K562 (cell line): Measurements from ENCODE around the gene CLASP2. TPM values are rescaled to one million over a fixed set of nuclear protein-coding genes. Genes with fewer than 3 reads are reported as not detected.

Experiments
- BMI1 ChIP-seq: fragments of 150-350 bp; IDR thresholded peaks from 2 replicates; pipeline ENCODE4 v1.6.1; 2014; ENCODE audit warnings: low read length
- DACH1 ChIP-seq: fragments of 450-650 bp; IDR thresholded peaks from 2 replicates; pipeline ENCODE4 v1.6.1; 2018; ENCODE audit not compliant: partially characterized antibody
- DMBX1 ChIP-seq: fragments of 250-450 bp; sonication (Bioruptor Pico); IDR thresholded peaks from 2 replicates; pipeline ENCODE4 v1.8.0; 2022; ENCODE audit warnings: inconsistent platforms, mild to moderate bottlenecking, moderate library complexity, borderline replicate concordance
- ELF4 ChIP-seq: fragments of 450-650 bp; formaldehyde crosslinking; IDR thresholded peaks from 2 replicates; pipeline ENCODE4 v1.4.0; 2022; ENCODE audit warnings: missing genetic modification characterization
- ERF ChIP-seq: fragments of 450-650 bp; formaldehyde crosslinking; IDR thresholded peaks from 2 replicates; pipeline ENCODE4 v1.4.0; 2020; ENCODE audit warnings: mild to moderate bottlenecking, mixed read lengths
- HNRNPLL ChIP-seq: fragments of 200-400 bp; formaldehyde crosslinking; IDR thresholded peaks from 2 replicates; pipeline ENCODE4 v1.6.1; 2017; ENCODE audit warnings: low read length, low read depth, mild to moderate bottlenecking; ENCODE audit not compliant: poor library complexity, severe bottlenecking
- KLF16 ChIP-seq: IDR thresholded peaks from 2 replicates; pipeline ENCODE4 v1.6.1; 2016; ENCODE audit warnings: antibody characterized with exemption
- KLF6 ChIP-seq: fragments of 250-450 bp; sonication (Bioruptor Pico); IDR thresholded peaks from 2 replicates; pipeline ENCODE4 v1.4.0; 2020; ENCODE audit warnings: mild to moderate bottlenecking, moderate library complexity, borderline replicate concordance
- LCOR ChIP-seq: sonication (generic); formaldehyde crosslinking; IDR thresholded peaks from 2 replicates; pipeline ENCODE4 v1.8.0; 2022; ENCODE audit warnings: mild to moderate bottlenecking, missing genetic modification reagents
- MAZ ChIP-seq, 2 experiments: fragments of 450-650 bp in 1 of 2; sonication (generic) in 1 of 2; formaldehyde crosslinking; IDR thresholded peaks in 1 of 2; conservative IDR thresholded peaks in 1 of 2; 2 replicates each; pipeline versions ENCODE4 v1.4.0 to v1.5.0; 2020; ENCODE audit warnings: mild to moderate bottlenecking in 1 of 2, missing genetic modification reagents in 1 of 2
- NCOA1 ChIP-seq: fragments of 450-650 bp; IDR thresholded peaks from 2 replicates; pipeline ENCODE4 v1.6.1; 2016; ENCODE audit warnings: low read depth
- RHOXF2B ChIP-seq: fragments of 250-450 bp; sonication (Bioruptor Pico); conservative IDR thresholded peaks from 2 replicates; pipeline ENCODE4 v1.5.1; 2021
- RNF219 ChIP-seq: fragments of 250-450 bp; sonication (Bioruptor Pico); IDR thresholded peaks from 2 replicates; pipeline ENCODE4 v1.5.0; 2022; ENCODE audit warnings: mild to moderate bottlenecking
- SETDB1 ChIP-seq: IDR thresholded peaks from one replicate; pipeline ENCODE4 v1.6.1; 2012; ENCODE audit warnings: low read length, control low read depth, inconsistent platforms
- SOX6 ChIP-seq: fragments of 450-650 bp; IDR thresholded peaks from 2 replicates; pipeline ENCODE4 v1.6.1; 2014; ENCODE audit warnings: mild to moderate bottlenecking
- THRAP3 ChIP-seq: fragments of 450-650 bp; IDR thresholded peaks from 2 replicates; pipeline ENCODE4 v1.6.1; 2016; ENCODE audit warnings: mild to moderate bottlenecking, inconsistent platforms, borderline replicate concordance
- ZHX1 ChIP-seq: fragments of 150-350 bp; conservative IDR thresholded peaks from 2 replicates; pipeline ENCODE4 v1.6.1; 2014; ENCODE audit warnings: low read length
- ZNF134 ChIP-seq: fragments of 250-450 bp; sonication (Bioruptor Pico); conservative IDR thresholded peaks from 2 replicates; pipeline ENCODE4 v1.4.0; 2020
- ZNF232 ChIP-seq: sonication (generic); formaldehyde crosslinking; IDR thresholded peaks from 2 replicates; pipeline ENCODE4 v1.8.0; 2022; ENCODE audit warnings: mild to moderate bottlenecking, missing genetic modification reagents
- ZNF695 ChIP-seq: fragments of 450-650 bp; formaldehyde crosslinking; IDR thresholded peaks from 2 replicates; pipeline ENCODE4 v1.4.0; 2020; ENCODE audit warnings: mild to moderate bottlenecking, moderate library complexity
- polyA plus RNA-seq, 8 experiments: library from polyadenylated mRNA; depleted of rRNA in 4 of 8; stranded (reverse) in 5 of 8; unstranded in 3 of 8; fragments of >200 nt; fragmentation: Nextera tagmentation in 2 of 8; fragmentation: Illumina TruSeq in 1 of 8; extraction: Ambion mirVana in 2 of 8; extraction: Trizol in 1 of 8; gene quantifications; 2 replicates each; pipeline versions ENCODE4 v1.2.1 to v1.2.3, GENCODE V29; 2011 to 2014; ENCODE audit warnings: inconsistent platforms in 1 of 8, missing spikeins in 1 of 8
- total RNA-seq, 7 experiments: library from RNA; depleted of rRNA in 6 of 7; stranded (reverse); fragments of >200 nt in 6 of 7; fragmentation: Illumina TruSeq in 2 of 7; extraction: Trizol in 2 of 7; gene quantifications; 2 replicates each; pipeline versions ENCODE4 v1.2.1 to v1.2.3, GENCODE V29; 2011 to 2021; ENCODE audit warnings: low replicate concordance in 1 of 7

Gene CLASP2
- total and polyA plus RNA-seq, 9 of the 15 experiments (the other 6 are each of a cell fraction or from before 2014, with no cell fraction given), result 13.5 to 107 (median 71.8) TPM

GRCh38 chr3:33658991-33659848 is 58.8 kb downstream of the CLASP2 start (continued):
- no peak for TF ChIP-seq RNF219 (CRISPR knock-in tag)
- no peak for TF ChIP-seq NCOA1
- no peak for TF ChIP-seq KLF6 (CRISPR knock-in tag)
- no peak for TF ChIP-seq ZNF134 (CRISPR knock-in tag)
- no peak for TF ChIP-seq ZNF695 (CRISPR knock-in tag)
- TF ChIP-seq BMI1, result no peak
- TF ChIP-seq THRAP3, result no peak
- no peak for TF ChIP-seq ERF (CRISPR knock-in tag)
- peak; percentile 88 for TF ChIP-seq DACH1
- TF ChIP-seq LCOR (CRISPR knock-in tag), result no peak
- TF ChIP-seq ZNF232 (CRISPR knock-in tag), result no peak
- no peak for TF ChIP-seq RHOXF2B (CRISPR knock-in tag)
- 0 out of 4 replicates have a peak, but pooled peaks of 1 of the 2 experiments have one; percentile 64 for TF ChIP-seq MAZ (CRISPR knock-in tag; conservative IDR thresholded peaks at IDR 0.05 in 1 of 2, IDR thresholded peaks at IDR 0.05 in 1 of 2)
- no peak; the same call in 1 of the 2 replicates for TF ChIP-seq ZHX1
- no peak for TF ChIP-seq KLF16
- no peak for TF ChIP-seq ELF4 (CRISPR knock-in tag)
- no peak for TF ChIP-seq DMBX1 (CRISPR knock-in tag)
- TF ChIP-seq SETDB1, result no peak
- TF ChIP-seq SOX6, result peak; percentile 25; the same call in 1 of the 2 replicates
- no peak for TF ChIP-seq HNRNPLL
